ENCODE measurements around the gene STAU1.

The STAU1 gene

GRCh38 chr20:49215232-49215631 is 27.1 kb upstream of the STAU1 start:
- no peak overlapping the region for H3K4me3 ChIP-seq
- TF ChIP-seq CTCF (IDR thresholded peaks at IDR 0.05): no peak
- no peaks in the 10 kb centered on the region for H3K36me3 ChIP-seq
- H3K9me3 ChIP-seq: no peaks in the 10 kb centered on the region
- intact Hi-C loops (cut with DNase I; ENCODE audit: low total_unique reads): no loop called here
- no peaks in the 10 kb centered on the region for H3K27me3 ChIP-seq
- H3K27ac ChIP-seq: no peak overlapping the region
- H3K4me1 ChIP-seq: peaks cover 0 to 12% (median 6%) of the 10 kb centered on the region in 4 donors
- DNase-seq: no peak

DNA sequence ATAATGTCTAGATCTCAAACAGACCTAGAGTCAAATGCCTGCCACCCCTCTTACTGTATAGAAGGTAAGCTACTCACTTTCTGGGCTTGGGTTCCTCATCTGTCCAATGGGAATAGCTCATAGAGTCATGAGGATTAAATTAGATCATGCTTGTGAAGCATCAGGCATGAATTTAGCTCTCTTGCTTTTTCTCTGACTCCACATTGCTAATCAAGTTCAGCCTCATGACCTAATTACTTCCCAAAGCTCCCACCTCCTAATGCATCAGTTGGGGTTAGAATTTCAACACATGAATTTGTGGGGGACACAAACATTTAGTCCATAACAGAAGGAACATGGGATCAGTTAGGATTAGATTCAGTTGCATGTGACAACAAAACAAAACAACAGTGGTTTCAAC is 26.4 kb upstream of the STAU1 start:
- H3K9me3 ChIP-seq: no peaks in the 10 kb centered on the region
- no peak for DNase-seq
- H3K27ac ChIP-seq: no peak overlapping the region
- intact Hi-C loops (cut with DNase I; ENCODE audit: low total_unique reads): no loop called here
- H3K36me3 ChIP-seq: no peaks in the 10 kb centered on the region
- H3K27me3 ChIP-seq: no peaks in the 10 kb centered on the region
- peaks cover 0 to 8% (median 2%) of the 10 kb centered on the region in 4 donors for H3K4me1 ChIP-seq
- H3K4me3 ChIP-seq: no peak overlapping the region
- no peak for TF ChIP-seq CTCF (IDR thresholded peaks at IDR 0.05)

GRCh38 chr20:49210757-49211110 is 22.6 kb upstream of the STAU1 start:
- Histone ChIP-seq H3K4me3 (no peak overlapping the region), H3K27me3 (no peaks in the 10 kb centered on the region), H3K27ac (no peak overlapping the region), H3K9me3 (no peaks in the 10 kb centered on the region), H3K36me3 (no peaks in the 10 kb centered on the region), H3K4me1 (no peaks in the 10 kb centered on the region)
- intact Hi-C loops (cut with DNase I; ENCODE audit: low total_unique reads): no loop called here
- no peak for DNase-seq
- no peak for TF ChIP-seq CTCF (IDR thresholded peaks at IDR 0.05)

GRCh38 chr20:49210101-49210756 is 22.1 kb upstream of the STAU1 start:
- Histone ChIP-seq H3K27me3 (no peaks in the 10 kb centered on the region), H3K4me3 (no peak overlapping the region), H3K4me1 (no peaks in the 10 kb centered on the region), H3K36me3 (no peaks in the 10 kb centered on the region), H3K9me3 (no peaks in the 10 kb centered on the region), H3K27ac (no peak overlapping the region)
- DNase-seq: no peak
- intact Hi-C loops (cut with DNase I; ENCODE audit: low total_unique reads): no loop called here
- no peak for TF ChIP-seq CTCF (IDR thresholded peaks at IDR 0.05)

DNA sequence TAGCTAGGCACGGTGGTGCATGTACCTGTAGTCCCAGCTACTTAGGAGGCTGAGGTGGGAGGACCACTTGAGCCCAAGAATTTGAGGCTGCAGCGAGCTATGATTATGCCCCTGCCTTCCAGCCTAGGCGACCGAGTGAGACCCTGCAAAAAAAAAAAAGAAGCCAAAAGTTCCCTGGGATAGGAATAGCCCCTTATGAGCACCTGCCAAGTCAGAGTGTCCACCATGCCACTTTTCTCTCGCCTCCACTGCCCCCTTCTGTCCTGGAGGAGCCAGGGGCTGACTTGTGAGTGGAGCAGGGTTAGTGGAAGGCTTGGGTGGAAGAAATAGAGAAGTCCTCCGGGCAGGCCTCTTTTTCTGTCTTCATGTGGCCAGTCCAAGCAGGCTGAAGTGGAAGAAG is 18.9 kb upstream of the STAU1 start:
- Histone ChIP-seq H3K4me1 (no peaks in the 10 kb centered on the region), H3K27ac (no peak overlapping the region), H3K27me3 (no peaks in the 10 kb centered on the region), H3K36me3 (no peaks in the 10 kb centered on the region), H3K9me3 (no peaks in the 10 kb centered on the region), H3K4me3 (no peak overlapping the region)
- no peak for TF ChIP-seq CTCF (IDR thresholded peaks at IDR 0.05)
- intact Hi-C loops (cut with DNase I; ENCODE audit: low total_unique reads): no loop called here
- no peak for DNase-seq

- intact Hi-C loops (cut with DNase I; ENCODE audit: low total_unique reads): no loop called here
- no peak for DNase-seq
- no peaks in the 10 kb centered on the region for H3K27me3 ChIP-seq
- no peak overlapping the region for H3K4me3 ChIP-seq
- no peak for TF ChIP-seq CTCF (IDR thresholded peaks at IDR 0.05)
- H3K4me1 ChIP-seq: no peaks in the 10 kb centered on the region
- no peaks in the 10 kb centered on the region for H3K36me3 ChIP-seq
- no peak overlapping the region for H3K27ac ChIP-seq
- no peaks in the 10 kb centered on the region for H3K9me3 ChIP-seq
Measured at GRCh38 chr20:49203746-49204145, 15.6 kb upstream of the STAU1 start.

Measured in tibial artery (tissue), 4 donors.